Neural progenitor cell (in vitro differentiated cells): ENCODE data around the gene GLCCI1. TPM values are rescaled to one million over a fixed set of nuclear protein-coding genes. Genes with fewer than 3 reads are reported as not detected.

ENCODE experiments used
- DNase-seq: peaks from one replicate; pipeline ENCODE4 v3.0.0-alpha.2; 2016; ENCODE audit warnings: low spot score
- H2AFZ ChIP-seq: fragments of 200-600 bp; sonication (generic); replicated peaks from 2 replicates; pipeline ENCODE4 v1.6.1; 2016; ENCODE audit warnings: antibody characterized with exemption
- H3F3A ChIP-seq: fragments of 200-600 bp; sonication (generic); 2 replicates; pipeline ENCODE4 v1.6.1; 2016; ENCODE audit warnings: antibody characterized with exemption, low read depth
- H3K27ac ChIP-seq: fragments of 200-600 bp; sonication (generic); 2 replicates; pipeline ENCODE4 v1.5.1; 2016; ENCODE audit warnings: mild to moderate bottlenecking
- H3K27me3 ChIP-seq: fragments of 200-600 bp; sonication (generic); 2 replicates; pipeline ENCODE4 v1.6.1; 2016; ENCODE audit warnings: mild to moderate bottlenecking, moderate library complexity
- H3K36me3 ChIP-seq: fragments of 200-600 bp; sonication (generic); 2 replicates; pipeline ENCODE4 v1.5.1; 2016
- H3K4me1 ChIP-seq: fragments of 200-600 bp; sonication (generic); 2 replicates; pipeline ENCODE4 v1.6.1; 2016; ENCODE audit warnings: mixed run types
- H3K4me2 ChIP-seq: fragments of 200-600 bp; sonication (generic); 2 replicates; pipeline ENCODE4 v1.6.1; 2016
- H3K4me3 ChIP-seq: fragments of 200-600 bp; sonication (generic); 2 replicates; pipeline ENCODE4 v1.5.1; 2016
- H3K79me2 ChIP-seq: fragments of 200-600 bp; sonication (generic); 2 replicates; pipeline ENCODE4 v1.6.1; 2016; ENCODE audit warnings: low read depth
- H3K9ac ChIP-seq: fragments of 200-600 bp; sonication (generic); 2 replicates; pipeline ENCODE4 v1.6.1; 2016
- H3K9me3 ChIP-seq: fragments of 200-600 bp; sonication (generic); 2 replicates; pipeline ENCODE4 v1.5.1; 2016; ENCODE audit warnings: low read depth
- H4K20me1 ChIP-seq: fragments of 200-600 bp; sonication (generic); 2 replicates; pipeline ENCODE4 v1.6.1; 2016; ENCODE audit warnings: low read depth
- H3K27ac Mint-ChIP-seq: 3 replicates; pipeline ENCODE4 v1.8.0; 2021; ENCODE audit warnings: mixed read lengths
- H3K27me3 Mint-ChIP-seq: 2 replicates; pipeline ENCODE4 v1.8.0; 2022; ENCODE audit warnings: low read depth, mild to moderate bottlenecking, inconsistent platforms, moderate library complexity, mixed read lengths; ENCODE audit not compliant: insufficient read depth
- H3K36me3 Mint-ChIP-seq: 3 replicates; pipeline ENCODE4 v1.8.0; 2021; ENCODE audit warnings: mixed read lengths
- H3K4me1 Mint-ChIP-seq: 3 replicates; pipeline ENCODE4 v1.8.0; 2021; ENCODE audit warnings: mixed read lengths
- H3K4me3 Mint-ChIP-seq: 3 replicates; pipeline ENCODE4 v1.8.0; 2021; ENCODE audit warnings: mild to moderate bottlenecking, moderate library complexity, mixed read lengths
- H3K9me3 Mint-ChIP-seq: 3 replicates; pipeline ENCODE4 v1.8.0; 2020; ENCODE audit warnings: mixed read lengths
- EZH2 ChIP-seq: fragments of 200-600 bp; sonication (generic); IDR thresholded peaks from 2 replicates; pipeline ENCODE4 v1.6.1; 2017; ENCODE audit warnings: antibody characterized with exemption, mild to moderate bottlenecking, moderate library complexity
- EZH2phosphoT487 ChIP-seq: fragments of 200-600 bp; sonication (generic); IDR thresholded peaks from 2 replicates; pipeline ENCODE4 v1.6.1; 2017; ENCODE audit warnings: antibody characterized with exemption
- total RNA-seq: library from RNA; depleted of rRNA; stranded (reverse); fragments of >200 nt; gene quantifications from 2 replicates; pipeline ENCODE4 v1.2.3, GENCODE V29; 2015; ENCODE audit warnings: low replicate concordance
- TF ChIP-seq, protein P1 (sequence below): fragments of 200-600 bp; sonication (generic); IDR thresholded peaks from 2 replicates; pipeline ENCODE4 v1.5.1; 2017; ENCODE audit warnings: antibody characterized with exemption, mild to moderate bottlenecking

Gene GLCCI1
- total RNA-seq, 1 donor from 2014 or later: 78.0 TPM

- Histone ChIP-seq H3K79me2 (no peaks in the 10 kb centered on the region), H3K27ac (no peak overlapping the region), H3K9me3 (no peaks in the 10 kb centered on the region), H4K20me1 (no peaks in the 10 kb centered on the region), H3K4me1 (peaks cover 41% of the 10 kb centered on the region), H3K36me3 (no peaks in the 10 kb centered on the region), H3K27me3 (no peaks in the 10 kb centered on the region), H2AFZ (no peak overlapping the region), H3K4me3 (no peak overlapping the region), H3F3A (no peaks in the 10 kb centered on the region), H3K4me2 (peak overlapping the region; percentile 11), H3K9ac (no peak overlapping the region)
- Mint-ChIP-seq H3K27ac (no peak overlapping the region), H3K9me3 (no peaks in the 10 kb centered on the region), H3K4me1 (peaks cover 30% of the 10 kb centered on the region), H3K4me3 (no peak overlapping the region), H3K36me3 (no peaks in the 10 kb centered on the region), H3K27me3 (no peaks in the 10 kb centered on the region)
- no peak for TF ChIP-seq EZH2phosphoT487
- no peak for TF ChIP-seq EZH2
- TF ChIP-seq, protein P1, sequence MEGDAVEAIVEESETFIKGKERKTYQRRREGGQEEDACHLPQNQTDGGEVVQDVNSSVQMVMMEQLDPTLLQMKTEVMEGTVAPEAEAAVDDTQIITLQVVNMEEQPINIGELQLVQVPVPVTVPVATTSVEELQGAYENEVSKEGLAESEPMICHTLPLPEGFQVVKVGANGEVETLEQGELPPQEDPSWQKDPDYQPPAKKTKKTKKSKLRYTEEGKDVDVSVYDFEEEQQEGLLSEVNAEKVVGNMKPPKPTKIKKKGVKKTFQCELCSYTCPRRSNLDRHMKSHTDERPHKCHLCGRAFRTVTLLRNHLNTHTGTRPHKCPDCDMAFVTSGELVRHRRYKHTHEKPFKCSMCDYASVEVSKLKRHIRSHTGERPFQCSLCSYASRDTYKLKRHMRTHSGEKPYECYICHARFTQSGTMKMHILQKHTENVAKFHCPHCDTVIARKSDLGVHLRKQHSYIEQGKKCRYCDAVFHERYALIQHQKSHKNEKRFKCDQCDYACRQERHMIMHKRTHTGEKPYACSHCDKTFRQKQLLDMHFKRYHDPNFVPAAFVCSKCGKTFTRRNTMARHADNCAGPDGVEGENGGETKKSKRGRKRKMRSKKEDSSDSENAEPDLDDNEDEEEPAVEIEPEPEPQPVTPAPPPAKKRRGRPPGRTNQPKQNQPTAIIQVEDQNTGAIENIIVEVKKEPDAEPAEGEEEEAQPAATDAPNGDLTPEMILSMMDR: no peak
- DNase-seq: peak; percentile 36
Observed at GRCh38 chr7:7920481-7920880, 48.1 kb upstream of the GLCCI1 start.

DNA sequence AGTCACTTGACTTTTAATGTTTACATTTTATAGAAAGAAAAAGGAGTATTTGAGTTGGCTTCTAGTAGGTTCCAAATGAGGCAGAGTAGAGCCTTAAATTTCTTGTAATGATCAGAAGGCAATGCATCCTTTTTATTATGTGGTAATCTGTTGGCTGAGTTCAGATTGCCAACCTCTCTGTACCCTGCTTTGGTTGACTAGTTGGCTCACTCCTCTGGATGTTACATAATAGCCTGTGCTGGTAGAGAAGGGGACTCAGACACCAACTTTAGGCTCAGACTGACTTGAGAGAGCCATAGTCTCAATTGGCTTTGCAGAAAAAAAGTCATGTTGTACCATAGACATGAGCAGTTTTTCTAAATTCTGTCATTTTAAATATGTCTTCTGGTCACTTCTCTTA lies 46.8 kb upstream of the GLCCI1 start:
- Mint-ChIP-seq H3K4me1 (peaks cover 30% of the 10 kb centered on the region), H3K9me3 (no peaks in the 10 kb centered on the region), H3K27ac (no peak overlapping the region), H3K4me3 (no peak overlapping the region), H3K36me3 (no peaks in the 10 kb centered on the region), H3K27me3 (no peaks in the 10 kb centered on the region)
- no peak overlapping the region for H3K27ac ChIP-seq
- peaks cover 41% of the 10 kb centered on the region for H3K4me1 ChIP-seq
- H4K20me1 ChIP-seq: no peaks in the 10 kb centered on the region
- no peaks in the 10 kb centered on the region for H3K9me3 ChIP-seq
- H3K79me2 ChIP-seq: no peaks in the 10 kb centered on the region
- no peak overlapping the region for H3K4me2 ChIP-seq
- H3K4me3 ChIP-seq: no peak overlapping the region
- H3K36me3 ChIP-seq: no peaks in the 10 kb centered on the region
- no peak for DNase-seq
- no peak overlapping the region for H2AFZ ChIP-seq
- no peak overlapping the region for H3K9ac ChIP-seq
- TF ChIP-seq EZH2 (no peak), EZH2phosphoT487 (no peak)
- TF ChIP-seq, protein P1: no peak
- no peaks in the 10 kb centered on the region for H3K27me3 ChIP-seq
- no peaks in the 10 kb centered on the region for H3F3A ChIP-seq

GRCh38 chr7:7922684-7923385 lies 45.8 kb upstream of the GLCCI1 start:
- DNase-seq: peak; percentile 36
- TF ChIP-seq EZH2phosphoT487: no peak
- TF ChIP-seq, protein P1: no peak
- no peak for TF ChIP-seq EZH2
- Histone ChIP-seq H3F3A (no peaks in the 10 kb centered on the region), H3K9ac (no peak overlapping the region), H3K27me3 (no peaks in the 10 kb centered on the region), H4K20me1 (no peaks in the 10 kb centered on the region), H3K79me2 (no peaks in the 10 kb centered on the region), H3K9me3 (no peaks in the 10 kb centered on the region), H3K4me1 (peaks cover 41% of the 10 kb centered on the region), H2AFZ (no peak overlapping the region), H3K27ac (no peak overlapping the region), H3K4me3 (no peak overlapping the region), H3K36me3 (no peaks in the 10 kb centered on the region), H3K4me2 (peak overlapping the region; percentile 42)
- H3K9me3 Mint-ChIP-seq: no peaks in the 10 kb centered on the region
- H3K27ac Mint-ChIP-seq: no peak overlapping the region
- no peak overlapping the region for H3K4me3 Mint-ChIP-seq
- H3K4me1 Mint-ChIP-seq: peaks cover 30% of the 10 kb centered on the region
- no peaks in the 10 kb centered on the region for H3K36me3 Mint-ChIP-seq
- no peaks in the 10 kb centered on the region for H3K27me3 Mint-ChIP-seq
